GM23338 (cell line): ENCODE results near the gene ABCB11. TPM values are rescaled to one million over a fixed set of nuclear protein-coding genes. Genes with fewer than 3 reads are reported as not detected.
"Not testable (repeated sequence)": the region's sequence is repeated elsewhere in the genome, so short reads cannot be mapped to it uniquely, and the experiment has no call there.

Experiments
- ATAC-seq: fragments of 200-7000 bp; cut with Tn5 transposase; 3 replicates; pipeline ENCODE4 v1.9.1; 2020
- DNase-seq: peaks from one replicate; pipeline ENCODE4 v3.0.0-alpha.2; 2015; ENCODE audit warnings: low spot score
- H2AFZ ChIP-seq: fragments of 200-600 bp; sonication (generic); 2 replicates; pipeline ENCODE4 v1.8.0; 2016; ENCODE audit warnings: antibody characterized with exemption, mild to moderate bottlenecking, moderate library complexity
- H3F3A ChIP-seq: fragments of 200-600 bp; sonication (generic); replicated peaks from 2 replicates; pipeline ENCODE4 v1.8.0; 2017; ENCODE audit warnings: antibody characterized with exemption, mixed run types, low read depth
- H3K27ac ChIP-seq: fragments of 200-600 bp; sonication (generic); 2 replicates; pipeline ENCODE4 v1.6.1; 2016; ENCODE audit warnings: low read depth
- H3K27me3 ChIP-seq: fragments of 200-600 bp; sonication (generic); 2 replicates; pipeline ENCODE4 v1.8.0; 2016; ENCODE audit warnings: mild to moderate bottlenecking, mixed run types, moderate library complexity; ENCODE audit not compliant: insufficient read depth
- H3K36me3 ChIP-seq: fragments of 200-600 bp; sonication (generic); 2 replicates; pipeline ENCODE4 v1.8.0; 2016; ENCODE audit warnings: mild to moderate bottlenecking; ENCODE audit not compliant: insufficient read depth
- H3K4me1 ChIP-seq: fragments of 200-600 bp; sonication (generic); 2 replicates; pipeline ENCODE4 v1.8.0; 2016; ENCODE audit warnings: mild to moderate bottlenecking, moderate library complexity; ENCODE audit not compliant: insufficient read depth
- H3K4me2 ChIP-seq: fragments of 200-600 bp; sonication (generic); 2 replicates; pipeline ENCODE4 v1.7.1; 2017; ENCODE audit warnings: mixed run types
- H3K4me3 ChIP-seq: fragments of 200-600 bp; sonication (generic); 2 replicates; pipeline ENCODE4 v1.6.1; 2016; ENCODE audit warnings: mixed run types
- H3K79me2 ChIP-seq: fragments of 200-600 bp; sonication (generic); replicated peaks from 2 replicates; pipeline ENCODE4 v1.8.0; 2017; ENCODE audit warnings: mild to moderate bottlenecking; ENCODE audit not compliant: insufficient read depth
- H3K9me2 ChIP-seq: fragments of 200-600 bp; sonication (generic); 2 replicates; pipeline ENCODE4 v1.8.0; 2017; ENCODE audit not compliant: insufficient read depth
- H4K20me1 ChIP-seq: fragments of 200-600 bp; sonication (generic); replicated peaks from 2 replicates; pipeline ENCODE4 v1.8.0; 2017; ENCODE audit warnings: mild to moderate bottlenecking; ENCODE audit not compliant: insufficient read depth
- H3K27ac Mint-ChIP-seq: 2 replicates; pipeline ENCODE4 v1.8.0; 2020; ENCODE audit warnings: inconsistent platforms, mild to moderate bottlenecking, moderate library complexity, mixed read lengths
- H3K27me3 Mint-ChIP-seq: 3 replicates; pipeline ENCODE4 v1.8.0; 2022; ENCODE audit warnings: low read depth, mild to moderate bottlenecking, moderate library complexity, mixed read lengths, inconsistent platforms; ENCODE audit not compliant: insufficient read depth, poor library complexity
- H3K36me3 Mint-ChIP-seq: 3 replicates; pipeline ENCODE4 v1.8.0; 2021; ENCODE audit warnings: low read depth, mild to moderate bottlenecking, inconsistent platforms, moderate library complexity, mixed read lengths
- H3K4me1 Mint-ChIP-seq: 3 replicates; pipeline ENCODE4 v1.8.0; 2020; ENCODE audit warnings: mild to moderate bottlenecking, inconsistent platforms, mixed read lengths
- H3K4me3 Mint-ChIP-seq: 3 replicates; pipeline ENCODE4 v1.8.0; 2021; ENCODE audit warnings: moderate library complexity, mild to moderate bottlenecking, inconsistent platforms, mixed read lengths
- H3K9me3 Mint-ChIP-seq: 3 replicates; pipeline ENCODE4 v1.8.0; 2020; ENCODE audit warnings: moderate library complexity, mild to moderate bottlenecking, inconsistent platforms, mixed read lengths
- EZH2 ChIP-seq: fragments of 200-600 bp; sonication (generic); IDR thresholded peaks from one replicate; pipeline ENCODE4 v1.8.0; 2017; ENCODE audit warnings: antibody characterized with exemption, mild to moderate bottlenecking, low read depth; ENCODE audit not compliant: unreplicated experiment
- EZH2phosphoT487 ChIP-seq: fragments of 200-600 bp; sonication (generic); IDR thresholded peaks from one replicate; pipeline ENCODE4 v1.8.1; 2018; ENCODE audit warnings: antibody characterized with exemption; ENCODE audit not compliant: unreplicated experiment
- NANOG ChIP-seq: IDR thresholded peaks from 2 replicates; pipeline ENCODE4 v1.6.1; 2016; ENCODE audit warnings: antibody characterized with exemption, borderline replicate concordance
- POLR2AphosphoS5 ChIP-seq: IDR thresholded peaks from 2 replicates; pipeline ENCODE4 v1.6.1; 2016; ENCODE audit warnings: antibody characterized with exemption, low read depth
- ZNF114 ChIP-seq: fragments of 250-450 bp; sonication (Bioruptor Pico); IDR thresholded peaks from 2 replicates; pipeline ENCODE4 v1.5.0; 2020; ENCODE audit warnings: mild to moderate bottlenecking, moderate library complexity
- ZNF331 ChIP-seq: fragments of 250-450 bp; sonication (Bioruptor Pico); IDR thresholded peaks from 2 replicates; pipeline ENCODE4 v1.5.0; 2020; ENCODE audit warnings: low read depth, mild to moderate bottlenecking, moderate library complexity
- polyA plus RNA-seq: library from polyadenylated mRNA; unstranded; fragments of >200 nt; fragmentation: Nextera tagmentation; extraction: Ambion mirVana; gene quantifications from 2 replicates; pipeline ENCODE4 v1.2.1, GENCODE V29; 2016
- total RNA-seq: library from RNA; depleted of rRNA; stranded (reverse); fragments of >200 nt; shearing (Covaris generic); gene quantifications from 2 replicates; pipeline ENCODE4 v1.2.3, GENCODE V29; 2014
- TF ChIP-seq, protein P1 (sequence below), 2 experiments: fragments of 200-600 bp in 1 of 2; sonication (generic) in 1 of 2; conservative IDR thresholded peaks; 2 replicates each; pipeline versions ENCODE4 v1.5.1 to v1.6.1; 2016 to 2017; ENCODE audit warnings: antibody characterized with exemption in 2 of 2, low read depth in 2 of 2, mild to moderate bottlenecking in 2 of 2, moderate library complexity in 1 of 2
- TF ChIP-seq, protein P2 (sequence below): IDR thresholded peaks from 2 replicates; pipeline ENCODE4 v1.6.1; 2016; ENCODE audit warnings: antibody characterized with exemption

ABCB11 gene
- total and polyA plus RNA-seq, 2 experiments from 2014 or later: not detected

DNA sequence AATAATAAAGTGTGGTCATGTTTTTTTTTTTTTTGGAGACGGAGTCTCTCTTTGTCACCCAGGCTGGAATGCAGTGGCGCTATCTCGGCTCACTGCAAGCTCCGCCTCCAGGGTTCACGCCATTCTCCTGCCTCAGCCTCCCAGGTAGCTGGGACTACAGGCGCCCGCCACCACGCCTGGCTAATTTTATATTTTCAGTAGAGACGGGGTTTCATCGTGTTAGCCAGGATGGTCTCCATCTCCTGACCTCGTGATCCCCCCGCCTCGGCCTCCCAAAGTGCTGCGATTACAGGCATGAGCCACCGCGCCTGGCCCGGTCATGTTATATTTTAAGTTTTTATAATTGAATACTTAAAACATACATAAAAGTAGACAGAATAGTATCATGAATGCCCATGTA is 33.1 kb upstream of the ABCB11 start:
- H3K9me2 ChIP-seq, H3K27me3 ChIP-seq, H3K36me3 ChIP-seq, H3K27ac Mint-ChIP-seq, H3K4me2 ChIP-seq, DNase-seq, H3K36me3 Mint-ChIP-seq, H4K20me1 ChIP-seq, H3K27ac ChIP-seq, ATAC-seq, H3K4me1 Mint-ChIP-seq, H3K4me3 ChIP-seq, H3K4me1 ChIP-seq, H3K79me2 ChIP-seq, H3K9me3 Mint-ChIP-seq, H3K4me3 Mint-ChIP-seq, H3K27me3 Mint-ChIP-seq, H2AFZ ChIP-seq, H3F3A ChIP-seq: not testable (repeated sequence)

DNA sequence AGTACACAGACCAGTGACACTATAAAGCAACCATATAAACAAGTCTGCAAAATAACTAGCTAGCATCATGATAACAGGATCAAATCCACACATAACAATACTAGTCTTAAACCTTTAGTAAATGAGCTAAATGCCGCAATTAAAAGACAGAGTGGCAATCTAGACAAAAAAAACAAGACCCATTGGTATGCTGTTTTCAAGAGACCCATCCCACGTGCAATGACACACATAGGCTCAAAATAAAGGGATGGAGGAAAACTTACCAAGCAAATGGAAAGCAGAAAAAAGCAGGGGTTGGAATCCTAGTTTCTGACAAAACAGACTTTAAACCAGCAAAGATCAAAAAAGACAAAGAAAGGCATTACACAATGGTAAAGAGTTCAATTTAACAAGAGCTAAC is 23.5 kb upstream of the ABCB11 start:
- not testable (repeated sequence) for H3K79me2 ChIP-seq, DNase-seq, H3F3A ChIP-seq, H3K27me3 ChIP-seq, H3K4me3 Mint-ChIP-seq, H3K36me3 Mint-ChIP-seq, H3K9me2 ChIP-seq, H4K20me1 ChIP-seq, H3K4me1 ChIP-seq, H3K4me3 ChIP-seq, ATAC-seq, H3K27ac Mint-ChIP-seq, H3K36me3 ChIP-seq, H2AFZ ChIP-seq, H3K27me3 Mint-ChIP-seq, H3K27ac ChIP-seq, H3K4me2 ChIP-seq, H3K4me1 Mint-ChIP-seq
- peaks cover 28% of the 10 kb centered on the region for H3K9me3 Mint-ChIP-seq

DNA sequence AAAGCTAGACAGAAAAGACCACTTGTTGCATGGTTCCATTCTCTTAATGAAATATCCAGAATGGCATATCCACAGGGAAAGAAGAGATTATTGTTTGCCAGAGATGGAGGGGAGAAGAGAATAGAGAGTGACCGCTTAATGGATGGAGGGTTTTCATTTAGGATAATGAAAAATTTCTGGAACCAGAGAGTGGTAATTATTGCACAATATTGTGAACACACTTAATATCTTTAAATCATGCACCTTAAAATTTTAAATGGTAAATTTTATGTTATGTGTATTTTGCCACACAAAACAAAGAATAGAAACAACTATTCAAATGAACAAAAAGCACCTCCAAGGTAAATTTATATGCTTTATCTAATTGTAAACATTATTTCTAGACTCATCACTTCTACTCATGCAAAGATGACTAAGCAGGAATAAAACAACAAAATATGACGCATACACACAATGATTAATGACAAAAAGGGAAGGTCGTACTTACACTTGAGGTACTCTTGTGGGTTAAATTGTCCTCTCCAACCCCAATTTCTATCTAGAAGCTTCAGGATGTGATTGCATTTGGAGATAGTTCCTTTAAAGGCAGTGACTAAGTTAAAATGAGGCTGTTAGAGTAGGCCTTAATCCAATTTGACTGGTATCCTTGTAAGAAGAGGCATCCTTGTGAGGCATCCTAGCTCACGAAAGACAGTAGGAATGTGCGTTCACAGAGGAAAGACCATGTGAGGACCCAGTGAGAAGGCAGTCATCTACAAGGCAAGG is 19.5 kb upstream of the ABCB11 start:
- TF ChIP-seq NANOG: no peak
- TF ChIP-seq ZNF114 (CRISPR knock-in tag): no peak
- TF ChIP-seq EZH2phosphoT487: no peak
- no peak for TF ChIP-seq POLR2AphosphoS5
- H3K4me3 Mint-ChIP-seq: no peak overlapping the region

DNA sequence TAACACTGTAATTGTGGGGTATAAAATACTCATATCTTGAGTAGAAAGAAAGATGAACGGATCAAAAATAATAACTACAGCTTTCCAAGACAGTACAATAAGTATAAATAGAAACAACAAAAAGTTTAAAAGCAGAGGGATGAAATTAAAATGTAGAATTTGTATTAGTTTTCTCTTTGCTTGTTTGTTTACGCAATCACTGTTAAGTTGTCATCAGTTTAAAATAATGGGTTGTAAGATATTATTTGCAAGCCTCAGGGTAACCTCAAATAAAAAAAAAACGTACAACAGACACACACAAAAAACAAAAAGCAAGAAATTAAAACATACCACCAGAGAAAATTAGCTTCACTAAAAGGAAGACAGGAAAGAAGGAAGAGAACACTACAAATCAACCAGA is 18.0 kb upstream of the ABCB11 start:
- Histone ChIP-seq H4K20me1 (no peaks in the 10 kb centered on the region), H3K79me2 (no peaks in the 10 kb centered on the region), H3K4me1 (no peaks in the 10 kb centered on the region), H2AFZ (no peak overlapping the region), H3K27me3 (no peaks in the 10 kb centered on the region), H3K36me3 (no peaks in the 10 kb centered on the region), H3K27ac (no peak overlapping the region), H3F3A (no peaks in the 10 kb centered on the region), H3K4me3 (no peak overlapping the region), H3K9me2 (peaks cover 2% of the 10 kb centered on the region; the same call in 1 of the 2 replicates), H3K4me2 (no peak overlapping the region)
- Mint-ChIP-seq H3K36me3 (peaks cover 4% of the 10 kb centered on the region; the same call in 2 of the 3 replicates), H3K9me3 (peaks cover 11% of the 10 kb centered on the region), H3K4me3 (no peak overlapping the region), H3K27me3 (no peaks in the 10 kb centered on the region), H3K4me1 (no peaks in the 10 kb centered on the region), H3K27ac (no peak overlapping the region)
- DNase-seq (no peak), ATAC-seq (no peak)
- TF ChIP-seq, protein P1, sequence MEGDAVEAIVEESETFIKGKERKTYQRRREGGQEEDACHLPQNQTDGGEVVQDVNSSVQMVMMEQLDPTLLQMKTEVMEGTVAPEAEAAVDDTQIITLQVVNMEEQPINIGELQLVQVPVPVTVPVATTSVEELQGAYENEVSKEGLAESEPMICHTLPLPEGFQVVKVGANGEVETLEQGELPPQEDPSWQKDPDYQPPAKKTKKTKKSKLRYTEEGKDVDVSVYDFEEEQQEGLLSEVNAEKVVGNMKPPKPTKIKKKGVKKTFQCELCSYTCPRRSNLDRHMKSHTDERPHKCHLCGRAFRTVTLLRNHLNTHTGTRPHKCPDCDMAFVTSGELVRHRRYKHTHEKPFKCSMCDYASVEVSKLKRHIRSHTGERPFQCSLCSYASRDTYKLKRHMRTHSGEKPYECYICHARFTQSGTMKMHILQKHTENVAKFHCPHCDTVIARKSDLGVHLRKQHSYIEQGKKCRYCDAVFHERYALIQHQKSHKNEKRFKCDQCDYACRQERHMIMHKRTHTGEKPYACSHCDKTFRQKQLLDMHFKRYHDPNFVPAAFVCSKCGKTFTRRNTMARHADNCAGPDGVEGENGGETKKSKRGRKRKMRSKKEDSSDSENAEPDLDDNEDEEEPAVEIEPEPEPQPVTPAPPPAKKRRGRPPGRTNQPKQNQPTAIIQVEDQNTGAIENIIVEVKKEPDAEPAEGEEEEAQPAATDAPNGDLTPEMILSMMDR (conservative IDR thresholded peaks at IDR 0.05; ENCODE audit: low read depth in 2 of 2): no peak
- TF ChIP-seq, protein P2, sequence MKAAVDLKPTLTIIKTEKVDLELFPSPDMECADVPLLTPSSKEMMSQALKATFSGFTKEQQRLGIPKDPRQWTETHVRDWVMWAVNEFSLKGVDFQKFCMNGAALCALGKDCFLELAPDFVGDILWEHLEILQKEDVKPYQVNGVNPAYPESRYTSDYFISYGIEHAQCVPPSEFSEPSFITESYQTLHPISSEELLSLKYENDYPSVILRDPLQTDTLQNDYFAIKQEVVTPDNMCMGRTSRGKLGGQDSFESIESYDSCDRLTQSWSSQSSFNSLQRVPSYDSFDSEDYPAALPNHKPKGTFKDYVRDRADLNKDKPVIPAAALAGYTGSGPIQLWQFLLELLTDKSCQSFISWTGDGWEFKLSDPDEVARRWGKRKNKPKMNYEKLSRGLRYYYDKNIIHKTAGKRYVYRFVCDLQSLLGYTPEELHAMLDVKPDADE: no peak
- no peak for TF ChIP-seq POLR2AphosphoS5
- no peak for TF ChIP-seq EZH2
- TF ChIP-seq ZNF331 (CRISPR knock-in tag): no peak
- TF ChIP-seq ZNF114 (CRISPR knock-in tag): no peak

More for the DNA sequence above, 19.5 kb upstream of the ABCB11 start:
- H3K36me3 Mint-ChIP-seq: peaks cover 3% of the 10 kb centered on the region; the same call in 1 of the 3 replicates
- no peak for ATAC-seq
- H3K27me3 ChIP-seq: no peaks in the 10 kb centered on the region
- H3K4me3 ChIP-seq: no peak overlapping the region
- H3K9me2 ChIP-seq: peaks cover 5% of the 10 kb centered on the region; the same call in 1 of the 2 replicates
- H3K27me3 Mint-ChIP-seq: no peaks in the 10 kb centered on the region
- DNase-seq: no peak
- H2AFZ ChIP-seq: peak overlapping the region; percentile 1; the same call in 1 of the 2 replicates
- H3K9me3 Mint-ChIP-seq: peaks cover 16% of the 10 kb centered on the region
- no peaks in the 10 kb centered on the region for H4K20me1 ChIP-seq
- H3K79me2 ChIP-seq: no peaks in the 10 kb centered on the region
- H3K4me1 ChIP-seq: no peaks in the 10 kb centered on the region
- H3K27ac ChIP-seq: no peak overlapping the region
- no peak overlapping the region for H3K4me2 ChIP-seq
- H3K27ac Mint-ChIP-seq: no peak overlapping the region
- no peaks in the 10 kb centered on the region for H3K4me1 Mint-ChIP-seq
- no peaks in the 10 kb centered on the region for H3F3A ChIP-seq
- H3K36me3 ChIP-seq: no peaks in the 10 kb centered on the region
